ENCODE data around the gene STUM.

Gene STUM

GRCh38 chr1:226563666-226564065, 15.1 kb downstream of the STUM start:
- no peak for DNase-seq (ENCODE audit: low read depth)

DNA sequence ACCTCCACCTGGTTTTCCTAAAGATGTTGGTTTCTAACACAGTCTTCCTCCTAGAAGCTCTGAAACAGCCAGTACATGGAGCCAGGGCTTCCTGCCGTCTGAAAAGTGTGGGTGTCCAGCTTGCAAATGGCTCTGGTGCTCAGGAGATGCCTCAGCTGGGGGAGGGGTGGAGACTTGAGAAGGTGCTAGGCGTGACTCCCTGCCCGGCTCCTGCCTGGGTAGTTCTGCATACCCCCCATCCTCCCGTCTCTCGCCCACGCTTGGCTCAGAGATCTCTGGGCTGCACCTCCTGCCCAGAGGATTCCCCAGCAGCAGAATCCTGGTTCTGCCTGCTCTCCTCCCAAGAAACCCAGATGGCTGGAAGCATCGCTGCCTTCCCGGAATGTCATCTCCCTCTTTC, 16.9 kb downstream of the STUM start:
- no peak for DNase-seq (ENCODE audit: low read depth)

DNA sequence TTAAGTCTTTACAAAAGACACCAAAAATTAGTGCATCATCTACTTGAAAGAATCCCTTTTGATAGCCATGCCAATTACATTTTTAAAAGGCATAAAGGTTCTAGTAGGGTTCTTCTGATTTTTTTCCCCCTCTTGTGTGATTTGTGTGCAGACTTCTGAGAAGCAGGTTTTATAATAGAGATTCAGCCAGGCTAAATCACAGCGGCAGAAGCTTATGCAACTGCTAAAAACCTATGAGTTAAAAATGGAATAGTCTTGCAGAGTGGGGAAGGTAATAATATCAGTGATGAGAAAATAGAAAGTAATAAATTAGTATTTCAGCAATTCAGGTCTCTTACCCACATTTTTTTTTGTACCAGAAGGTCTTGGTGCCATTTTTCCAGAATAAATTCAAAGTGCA, 17.7 kb downstream of the STUM start:
- DNase-seq (ENCODE audit: low read depth): no peak

GRCh38 chr1:226566760-226567159, 18.2 kb downstream of the STUM start:
- DNase-seq (ENCODE audit: low read depth): no peak

- DNase-seq (ENCODE audit: low read depth): no peak
These were observed 19.7 kb downstream of the STUM start for GRCh38 chr1:226568077-226568831.

DNA sequence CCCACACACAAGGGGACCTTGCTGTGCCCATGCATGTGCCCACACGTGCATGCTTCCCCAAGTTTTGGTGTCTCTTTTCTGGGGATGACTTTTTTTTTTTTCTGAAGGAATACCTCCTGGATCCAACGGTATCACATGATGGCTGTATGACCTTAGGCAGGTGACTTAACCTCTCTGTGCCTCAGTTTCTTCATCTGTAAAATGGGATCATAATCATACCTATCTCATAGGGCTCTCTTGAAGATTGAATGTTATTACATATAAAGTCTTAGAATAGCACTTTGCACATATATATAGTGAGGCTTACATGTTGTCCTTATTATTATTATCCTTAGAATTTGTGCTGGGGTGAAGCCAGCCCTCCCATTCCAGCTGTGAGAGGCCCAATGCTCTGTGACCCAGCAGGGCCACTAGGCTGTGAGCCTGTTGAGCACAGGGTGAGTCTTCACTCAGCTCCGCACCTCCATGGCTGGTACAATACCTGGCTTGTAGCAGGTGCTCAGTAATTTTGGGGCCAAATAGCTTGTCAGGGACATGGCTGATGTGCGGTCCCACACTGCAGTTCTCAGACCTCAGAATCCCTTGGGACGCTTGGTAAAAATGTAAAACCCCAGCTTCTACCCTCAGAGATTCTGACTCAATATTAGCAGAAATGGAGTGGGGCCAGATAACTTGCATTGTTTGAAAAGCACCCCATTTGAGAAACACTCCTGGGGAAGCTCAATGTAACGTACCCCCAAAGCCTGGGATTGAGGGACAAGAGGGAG, 20.6 kb downstream of the STUM start:
- DNase-seq (ENCODE audit: low read depth): no peak

DNA sequence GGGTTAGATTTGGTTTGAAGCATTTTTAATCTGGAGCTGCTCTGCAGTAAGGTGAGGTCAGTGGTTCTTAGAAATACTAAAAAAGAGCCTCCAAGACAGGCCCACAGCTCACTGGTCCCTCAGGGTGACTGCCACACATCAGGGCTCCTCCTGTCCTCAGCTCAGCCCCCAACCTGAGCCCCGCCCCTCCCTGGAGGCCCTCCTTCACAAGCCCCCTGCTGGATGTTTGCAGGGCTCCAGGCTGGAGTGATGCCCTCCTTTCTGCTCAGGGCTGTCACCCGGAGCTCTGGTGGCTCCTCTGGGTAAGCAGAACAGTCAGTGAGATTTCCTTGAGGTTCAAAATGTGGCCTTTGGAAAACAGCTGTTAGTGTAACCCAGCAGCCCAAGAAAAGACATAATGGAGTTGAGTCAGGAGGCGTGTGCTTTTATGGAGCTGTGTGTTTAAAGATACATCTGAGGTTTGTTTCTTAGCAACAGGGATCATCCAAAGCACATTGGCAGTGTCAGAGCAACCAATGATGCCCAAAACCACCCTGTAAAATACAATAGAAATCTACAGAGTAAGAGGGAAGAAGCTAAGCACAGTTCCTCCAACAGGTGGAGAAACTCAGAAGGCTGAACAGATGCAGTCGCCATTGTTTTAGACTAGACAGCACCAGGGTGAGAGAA, 21.4 kb downstream of the STUM start:
- no peak for DNase-seq (ENCODE audit: low read depth)

- DNase-seq (ENCODE audit: low read depth): no peak
These were observed 23.3 kb downstream of the STUM start for GRCh38 chr1:226571893-226572292.

- DNase-seq (ENCODE audit: low read depth): no peak
These were observed 23.8 kb downstream of the STUM start for GRCh38 chr1:226572325-226572726.

GRCh38 chr1:226574044-226574443, 25.5 kb downstream of the STUM start:
- no peak for DNase-seq (ENCODE audit: low read depth)

DNA sequence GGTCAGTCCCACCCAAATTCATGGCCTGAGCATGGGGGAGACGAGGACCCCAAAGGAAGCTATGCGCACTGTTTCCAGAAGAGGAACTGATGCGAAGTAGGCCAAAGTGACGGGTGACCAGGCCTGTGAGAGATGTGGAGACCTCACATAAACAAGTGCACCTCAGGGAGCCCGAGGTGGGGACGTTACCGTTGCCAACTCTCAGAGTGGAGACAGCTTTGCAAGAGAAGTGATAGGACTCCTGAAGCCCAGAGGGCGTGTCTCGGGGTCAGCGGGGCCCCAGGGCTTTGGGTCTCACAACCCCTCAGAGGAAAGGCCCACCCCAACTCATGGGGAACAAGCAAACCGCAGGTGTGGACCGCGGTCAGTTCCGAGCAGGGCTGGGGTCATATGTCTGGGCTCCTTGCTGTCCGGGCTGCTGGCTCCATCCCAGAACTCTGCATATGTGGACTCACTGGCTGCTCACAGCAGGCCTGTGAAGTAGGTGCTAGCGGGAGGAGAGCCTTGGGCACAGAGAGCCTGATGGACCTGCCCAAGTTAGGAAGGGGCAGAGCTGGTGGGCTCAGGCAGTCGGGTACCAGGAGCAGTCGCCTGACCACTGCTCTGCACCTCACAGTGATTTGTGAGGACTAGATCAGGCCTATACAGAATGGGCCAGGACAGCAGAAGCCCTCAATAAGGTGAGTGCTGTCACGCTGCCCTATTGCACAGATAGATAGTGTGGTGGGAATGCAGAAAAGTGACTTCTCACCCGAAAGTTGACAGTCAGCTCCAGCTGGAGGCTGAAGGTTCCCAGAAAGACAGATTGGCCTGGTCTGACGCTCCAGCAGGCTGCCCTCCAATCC, 26.2 kb downstream of the STUM start:
- no peak for DNase-seq (ENCODE audit: low read depth)

DNA sequence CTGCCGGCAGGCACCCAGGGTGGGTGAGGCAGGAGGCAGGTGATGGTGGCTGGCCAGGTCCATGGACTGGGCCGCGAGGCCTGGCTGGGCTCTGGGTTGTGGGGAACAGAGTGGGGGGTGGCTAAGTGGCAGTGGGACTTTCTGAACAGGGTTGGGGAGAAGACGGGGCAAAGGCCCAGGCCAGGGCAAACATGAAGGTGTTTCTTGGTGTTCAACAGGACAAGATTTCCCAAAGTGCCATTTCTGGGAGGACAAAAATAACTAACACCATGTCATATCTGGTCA, 26.8 kb downstream of the STUM start:
- no peak for DNase-seq (ENCODE audit: low read depth)

DNA sequence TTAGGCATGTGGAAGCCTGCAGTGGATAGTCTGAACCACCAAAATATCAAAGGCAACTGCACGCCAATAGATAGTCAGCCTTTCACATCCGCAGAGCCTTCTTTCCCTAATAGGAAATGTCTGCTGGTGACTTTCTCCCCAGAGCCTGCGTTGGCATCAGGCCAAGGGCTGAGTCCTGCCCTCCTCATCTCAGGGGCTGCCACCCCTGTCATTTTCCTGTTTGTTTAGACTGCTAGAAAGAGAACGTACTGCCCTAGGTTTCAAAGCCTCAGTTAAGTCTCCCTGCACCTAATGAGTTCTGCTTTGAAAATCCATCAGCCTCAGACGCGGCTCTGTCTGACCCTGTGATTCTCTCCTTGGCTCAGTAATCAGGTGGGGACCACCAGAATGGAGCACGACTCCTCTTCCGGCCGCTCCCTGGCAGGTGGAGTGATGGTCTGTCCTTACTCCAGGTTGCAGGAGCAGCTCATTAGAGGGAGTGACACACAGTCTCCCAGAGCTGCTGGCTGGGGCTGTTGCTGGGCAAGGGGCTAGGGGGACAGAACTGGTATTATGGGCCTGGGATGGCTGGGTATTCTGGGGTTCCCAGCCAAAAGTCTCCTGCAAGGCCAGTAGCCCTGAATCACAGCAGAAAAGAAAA, 27.3 kb downstream of the STUM start:
- DNase-seq (ENCODE audit: low read depth): no peak

- DNase-seq (ENCODE audit: low read depth): no peak
These were observed 28.0 kb downstream of the STUM start for GRCh38 chr1:226576601-226577000.

GRCh38 chr1:226577401-226578180, 29.0 kb downstream of the STUM start:
- DNase-seq (ENCODE audit: low read depth): no peak

- DNase-seq (ENCODE audit: low read depth): no peak
These were observed 30.5 kb downstream of the STUM start for GRCh38 chr1:226578946-226579578.

- no peak for DNase-seq (ENCODE audit: low read depth)
These were observed 31.3 kb downstream of the STUM start for GRCh38 chr1:226579781-226580323.

DNA sequence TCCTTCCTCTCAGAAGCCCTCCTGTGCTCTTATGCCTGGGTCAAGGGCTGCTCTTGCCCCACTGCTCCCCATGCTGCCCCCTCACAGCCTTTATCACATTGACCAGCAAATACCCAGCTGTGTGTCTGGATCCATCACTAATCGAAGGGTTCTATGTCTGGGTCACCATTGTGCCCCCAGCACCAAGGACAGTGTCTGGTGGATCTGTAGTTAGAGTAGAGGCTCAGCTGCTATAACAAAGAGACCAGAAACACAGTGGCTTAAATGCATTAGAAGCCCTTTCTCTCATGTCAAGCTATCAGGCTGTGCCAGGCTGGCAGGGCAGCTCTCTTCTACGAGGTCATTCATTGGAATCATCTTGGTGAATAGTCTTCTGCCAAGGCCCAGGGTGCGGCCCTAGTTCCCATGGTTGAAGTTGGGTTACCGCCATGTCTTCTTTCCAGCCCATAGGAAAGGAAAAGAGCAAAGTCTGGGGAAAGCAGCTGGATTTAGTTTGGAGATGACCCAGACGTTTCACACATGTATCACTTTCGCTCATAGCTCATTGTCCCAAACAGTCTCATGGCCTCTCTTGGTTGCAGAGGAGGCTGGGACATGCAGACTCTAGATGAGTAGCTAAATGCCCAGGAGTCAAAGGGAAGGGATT, 32.2 kb downstream of the STUM start:
- DNase-seq (ENCODE audit: low read depth): no peak

DNA sequence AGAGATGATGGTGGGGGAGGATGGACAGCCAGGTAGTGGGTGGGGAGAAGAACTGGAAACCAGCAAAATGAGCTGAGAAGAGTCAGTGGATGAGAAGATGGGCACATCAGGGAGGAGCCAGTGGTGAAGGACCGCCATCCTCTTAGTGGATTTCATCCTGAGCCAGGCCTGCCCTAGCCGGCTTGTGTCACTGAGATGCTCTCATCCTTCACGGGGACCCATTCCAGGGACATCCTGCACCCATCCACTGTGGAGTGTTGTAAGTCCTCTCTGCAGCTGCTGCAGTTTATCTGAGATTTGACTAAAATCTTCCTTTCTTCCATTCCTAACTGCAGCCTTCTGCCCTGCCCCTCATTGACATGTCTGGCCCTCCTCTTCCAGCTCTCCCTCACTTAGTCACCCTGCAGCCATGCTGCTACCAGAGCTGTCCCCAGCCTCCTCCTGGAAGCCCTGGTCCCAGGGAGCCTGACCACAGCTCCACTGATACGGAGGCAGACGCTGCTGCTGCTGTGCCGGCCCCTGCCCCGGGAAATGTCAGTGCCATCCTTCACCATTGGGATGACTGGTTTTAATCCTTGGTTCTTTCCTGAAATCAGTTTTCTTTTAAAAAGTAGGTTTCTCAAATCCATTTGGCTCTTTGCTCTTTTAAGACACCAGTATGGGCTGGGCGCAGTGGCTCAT, 33.2 kb downstream of the STUM start:
- no peak for DNase-seq (ENCODE audit: low read depth)
